ENCODE measurements around the gene GFRA1.

DNA sequence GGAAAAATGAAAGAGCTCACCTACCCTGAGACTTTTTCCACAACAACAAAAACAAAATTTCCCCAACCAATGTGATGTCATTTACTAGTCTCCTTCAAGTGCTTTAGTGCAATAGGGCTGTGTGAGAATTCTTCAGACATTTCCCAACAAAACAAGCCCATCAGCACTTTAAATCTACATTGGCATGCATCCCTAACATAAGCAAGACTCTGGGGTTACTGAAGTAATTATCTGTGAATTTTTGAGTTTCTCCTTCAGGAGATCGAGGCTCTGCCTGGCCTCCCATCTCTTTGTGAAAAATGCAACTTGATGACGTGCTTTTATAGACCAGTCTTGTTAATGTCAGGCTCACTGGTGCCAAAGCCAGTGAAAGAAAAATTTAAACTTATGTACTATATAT lies 255.6 kb downstream of the GFRA1 start:
- TF ChIP-seq, protein P1, sequence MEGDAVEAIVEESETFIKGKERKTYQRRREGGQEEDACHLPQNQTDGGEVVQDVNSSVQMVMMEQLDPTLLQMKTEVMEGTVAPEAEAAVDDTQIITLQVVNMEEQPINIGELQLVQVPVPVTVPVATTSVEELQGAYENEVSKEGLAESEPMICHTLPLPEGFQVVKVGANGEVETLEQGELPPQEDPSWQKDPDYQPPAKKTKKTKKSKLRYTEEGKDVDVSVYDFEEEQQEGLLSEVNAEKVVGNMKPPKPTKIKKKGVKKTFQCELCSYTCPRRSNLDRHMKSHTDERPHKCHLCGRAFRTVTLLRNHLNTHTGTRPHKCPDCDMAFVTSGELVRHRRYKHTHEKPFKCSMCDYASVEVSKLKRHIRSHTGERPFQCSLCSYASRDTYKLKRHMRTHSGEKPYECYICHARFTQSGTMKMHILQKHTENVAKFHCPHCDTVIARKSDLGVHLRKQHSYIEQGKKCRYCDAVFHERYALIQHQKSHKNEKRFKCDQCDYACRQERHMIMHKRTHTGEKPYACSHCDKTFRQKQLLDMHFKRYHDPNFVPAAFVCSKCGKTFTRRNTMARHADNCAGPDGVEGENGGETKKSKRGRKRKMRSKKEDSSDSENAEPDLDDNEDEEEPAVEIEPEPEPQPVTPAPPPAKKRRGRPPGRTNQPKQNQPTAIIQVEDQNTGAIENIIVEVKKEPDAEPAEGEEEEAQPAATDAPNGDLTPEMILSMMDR (IDR thresholded peaks at IDR 0.05; ENCODE audit: low read length), result no peak
- TF ChIP-seq EZH2 (IDR thresholded peaks at IDR 0.05; ENCODE audit: borderline replicate concordance, low read length), result no peak

All from OCI-LY1 (cell line).